NOMO-1 treated with dmso at 0.1 percent for 144 hours (cell line): ENCODE results near the gene LOC128125822.
A peak's percentile ranks its signal among the peaks of the same experiment; 100 is the strongest.
"Not testable (repeated sequence)": the region's sequence is repeated elsewhere in the genome, so short reads cannot be mapped to it uniquely, and the experiment has no call there.

ENCODE experiments used
- DNase-seq: peaks from one replicate; lab custom pipeline; 2025; ENCODE audit not compliant: unreplicated experiment; lab: John Stamatoyannopoulos, UW

LOC128125822 gene

GRCh38 chr6:63581355-63582013, 9.2 kb downstream of the LOC128125822 start:
- DNase-seq = no peak

DNA sequence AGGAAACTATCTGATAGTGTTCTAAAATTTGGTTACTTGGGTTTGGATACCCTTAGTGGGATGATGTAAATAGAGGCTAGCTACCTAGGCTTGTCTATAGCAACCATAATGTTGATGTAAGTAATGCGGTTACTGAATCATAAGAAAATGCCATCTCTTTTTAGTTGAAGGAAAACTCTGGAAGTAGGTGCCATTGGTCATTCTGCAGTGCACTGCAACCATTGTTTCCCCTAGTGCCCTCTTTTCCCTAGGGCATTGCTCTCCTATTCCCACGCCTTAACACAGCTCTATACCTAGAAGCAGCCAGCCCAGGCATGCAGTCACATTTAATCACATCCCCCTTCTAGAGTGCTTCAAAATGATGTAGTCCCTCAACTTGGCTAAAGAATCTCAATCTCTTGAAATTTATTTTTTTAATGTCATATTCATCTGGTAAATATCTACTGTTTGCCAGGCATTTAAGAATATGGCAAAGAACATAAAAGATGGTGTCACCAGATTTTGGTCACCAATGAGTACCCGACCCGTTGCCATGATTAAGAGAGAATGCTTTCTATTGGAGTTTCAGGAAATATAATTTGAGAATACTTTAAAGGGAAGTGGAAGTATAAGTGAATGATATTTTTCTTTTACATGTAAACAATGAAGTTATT, 10.4 kb downstream of the LOC128125822 start:
- no peak for DNase-seq

- no peak for DNase-seq
Measured at GRCh38 chr6:63584125-63584514, 11.8 kb downstream of the LOC128125822 start.

DNA sequence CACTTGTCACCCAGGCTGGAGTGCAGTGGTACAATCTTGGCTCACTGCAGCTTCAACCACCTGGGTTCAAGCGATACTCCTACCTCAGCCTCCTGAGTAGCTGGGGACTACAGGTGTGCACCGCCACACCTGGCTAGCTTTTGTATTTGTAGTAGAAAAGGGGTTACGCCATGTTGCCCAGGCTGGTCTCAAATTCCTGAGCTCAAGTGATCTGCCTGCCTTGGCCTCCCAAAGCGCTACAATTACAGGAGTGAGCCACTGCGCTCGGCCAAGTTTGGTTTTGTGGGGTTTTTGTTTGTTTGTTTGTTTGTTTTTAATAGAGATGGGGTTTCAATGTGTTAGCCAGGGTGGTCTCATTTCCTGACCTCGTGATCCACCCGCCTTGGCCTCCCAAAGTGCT, 12.3 kb downstream of the LOC128125822 start:
- no peak for DNase-seq

DNA sequence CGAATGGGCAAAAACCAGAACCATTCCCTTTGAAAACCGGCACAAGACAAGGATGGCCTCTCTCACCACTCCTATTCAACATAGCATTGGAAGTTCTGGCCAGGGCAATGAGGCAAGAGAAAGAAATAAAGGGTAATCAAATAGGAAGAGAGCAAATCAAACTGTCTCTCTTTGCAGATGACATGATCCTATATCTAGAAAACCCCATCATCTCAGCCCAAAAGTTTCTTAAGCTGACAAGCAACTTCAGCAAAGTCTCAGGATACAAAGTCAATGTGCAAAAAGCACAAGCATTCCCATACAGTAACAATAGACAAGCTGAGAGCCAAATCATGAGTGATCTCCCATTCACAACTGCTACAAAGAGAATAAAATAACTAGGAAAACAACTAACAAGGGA, 13.4 kb downstream of the LOC128125822 start:
- DNase-seq = not testable (repeated sequence)

DNA sequence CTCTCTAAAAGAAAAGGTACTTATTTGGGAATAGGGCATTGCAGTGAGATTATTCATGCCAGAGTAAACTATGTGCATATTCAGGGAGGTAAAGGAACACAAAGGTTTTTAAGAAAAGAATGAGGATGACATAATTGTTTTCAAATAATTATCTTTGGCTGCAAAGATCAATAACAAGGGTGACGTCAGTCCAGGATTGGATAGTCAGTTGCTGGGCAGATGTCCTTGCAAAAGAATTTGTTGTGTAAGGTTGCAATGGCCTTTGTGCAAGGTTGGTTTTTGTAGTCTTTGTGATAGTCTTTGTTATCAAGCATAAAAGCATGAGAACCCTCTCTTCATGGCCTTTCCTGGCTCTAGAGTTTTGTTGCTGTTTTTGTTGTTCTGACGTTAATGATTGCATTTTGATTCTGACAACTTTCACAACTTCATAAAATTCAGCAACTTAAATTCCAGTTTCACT, 17.7 kb downstream of the LOC128125822 start:
- DNase-seq = no peak

- DNase-seq = no peak
Measured at GRCh38 chr6:63592886-63593285, 20.6 kb downstream of the LOC128125822 start.

DNA sequence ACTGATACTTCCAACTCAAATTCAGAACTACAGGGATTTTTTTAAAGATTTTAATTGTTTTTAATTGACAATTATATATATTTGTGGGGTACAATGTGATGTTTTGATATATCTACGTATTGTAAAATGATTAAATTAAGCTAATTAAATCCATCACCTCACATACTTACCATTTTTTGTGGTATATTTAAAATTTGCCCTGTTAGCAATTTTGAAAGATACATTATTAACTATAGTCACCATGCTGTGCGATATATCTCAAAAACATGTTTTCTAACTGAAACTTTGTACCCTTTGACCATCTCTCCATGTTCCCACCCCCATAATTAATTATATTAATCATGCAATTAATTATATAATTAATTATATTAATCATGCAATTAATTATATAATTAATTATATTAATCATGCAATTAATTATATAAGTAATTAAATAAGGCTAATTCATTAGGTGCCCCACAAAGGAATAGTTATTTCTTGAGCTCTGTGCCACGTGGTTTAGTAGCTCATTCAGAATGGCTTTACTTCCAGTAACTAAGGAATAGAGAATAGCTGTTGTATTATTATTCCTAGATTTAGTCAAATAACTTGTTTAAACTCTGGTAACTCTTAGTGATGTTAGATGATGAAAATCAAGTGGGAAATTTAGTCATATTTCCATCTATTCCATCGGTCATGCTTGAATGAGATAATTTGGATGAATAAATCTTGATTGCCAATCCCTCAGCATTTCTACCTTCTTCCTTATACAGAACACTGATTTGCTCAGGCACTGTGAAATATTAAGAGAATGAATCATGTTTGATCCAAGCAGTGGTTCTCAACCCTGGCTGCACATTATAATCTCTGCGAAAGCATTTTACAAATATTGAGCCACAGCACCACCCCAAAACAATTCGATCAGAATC, 25.1 kb downstream of the LOC128125822 start:
- no peak for DNase-seq

DNA sequence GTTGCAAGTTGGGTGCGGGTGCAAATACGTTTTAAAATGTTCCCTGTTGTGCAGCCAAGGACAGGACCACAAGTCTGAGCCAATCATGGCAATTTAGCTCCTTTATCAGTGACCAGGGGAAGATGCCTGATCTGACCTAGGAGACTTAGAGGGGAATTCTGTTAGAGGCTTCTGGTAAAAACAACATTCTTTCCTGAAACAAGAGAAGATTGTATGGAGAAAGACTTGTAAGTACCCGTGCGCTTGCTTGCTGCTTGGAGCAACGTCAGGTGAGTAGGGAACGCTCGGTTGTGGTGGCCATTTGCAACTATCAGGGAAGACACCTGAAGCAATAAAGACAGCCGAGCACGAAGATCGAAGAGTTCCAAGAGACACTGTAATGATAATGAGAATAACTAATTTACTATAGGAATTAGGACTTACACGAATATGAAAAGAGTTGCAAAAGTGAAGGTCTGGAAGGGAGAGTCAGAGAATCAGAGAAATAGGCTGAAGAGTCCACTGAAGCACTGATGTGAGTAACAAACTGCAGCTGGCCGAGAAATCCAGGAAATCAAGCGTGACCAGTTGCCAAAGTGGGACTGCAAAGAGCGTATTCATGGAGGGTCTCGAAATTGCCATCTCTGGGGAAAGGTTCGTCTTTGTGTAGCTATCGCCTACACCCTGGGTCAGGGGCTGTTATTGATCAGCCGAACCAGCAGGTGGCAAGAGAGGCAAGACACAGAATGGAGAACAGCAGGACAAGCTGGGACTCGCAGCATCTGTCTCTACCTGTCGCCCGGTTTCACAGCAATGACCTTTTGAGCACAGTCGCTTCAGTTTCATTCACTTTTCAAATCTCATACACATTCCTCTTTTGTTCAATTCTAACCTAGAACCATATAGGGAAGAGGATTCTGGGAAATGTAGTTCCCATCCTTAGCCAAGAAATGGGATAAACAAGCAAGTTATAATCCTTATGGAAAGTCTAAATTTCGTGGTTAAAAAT, 26.1 kb downstream of the LOC128125822 start:
- DNase-seq = peak; percentile 42

DNA sequence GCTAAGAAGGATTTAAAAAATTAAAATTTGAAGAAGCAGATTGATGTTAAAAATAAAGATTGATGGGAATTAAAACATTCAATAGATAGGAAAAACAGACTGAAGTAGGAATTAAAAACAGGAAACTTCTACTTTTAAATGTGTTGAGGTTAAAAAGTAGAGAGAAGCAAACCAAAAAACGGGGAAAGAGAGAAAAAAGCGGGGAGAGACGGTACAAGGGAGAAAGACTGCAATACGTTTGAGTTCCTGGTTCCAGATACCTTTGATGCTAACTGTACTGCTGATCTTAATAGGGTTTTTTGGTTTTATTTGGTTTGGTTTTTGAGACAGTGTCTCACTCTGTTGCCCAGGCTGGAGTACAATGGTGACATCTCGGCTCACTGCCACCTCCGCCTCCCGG, 27.0 kb downstream of the LOC128125822 start:
- DNase-seq = no peak

GRCh38 chr6:63600136-63600535, 27.9 kb downstream of the LOC128125822 start:
- DNase-seq = peak; percentile 8

DNA sequence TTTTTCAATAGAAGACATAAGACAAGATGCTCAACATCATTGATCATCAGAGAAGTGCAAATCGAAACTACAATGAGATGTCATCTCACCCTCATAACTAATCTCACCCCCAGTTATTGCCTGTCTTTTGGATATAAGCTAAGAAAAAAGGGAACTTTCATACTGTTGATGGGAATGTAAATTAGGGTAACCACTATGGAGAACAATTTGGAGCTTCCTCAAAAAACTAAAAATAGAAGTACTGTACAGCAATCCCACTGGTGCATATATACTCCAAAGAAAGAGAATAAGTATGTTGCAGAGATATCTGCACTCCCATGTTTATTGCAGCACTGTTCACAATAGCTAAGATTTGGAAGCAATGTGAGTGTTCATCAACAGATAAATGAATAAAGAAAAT, 37.0 kb downstream of the LOC128125822 start:
- DNase-seq = no peak

DNA sequence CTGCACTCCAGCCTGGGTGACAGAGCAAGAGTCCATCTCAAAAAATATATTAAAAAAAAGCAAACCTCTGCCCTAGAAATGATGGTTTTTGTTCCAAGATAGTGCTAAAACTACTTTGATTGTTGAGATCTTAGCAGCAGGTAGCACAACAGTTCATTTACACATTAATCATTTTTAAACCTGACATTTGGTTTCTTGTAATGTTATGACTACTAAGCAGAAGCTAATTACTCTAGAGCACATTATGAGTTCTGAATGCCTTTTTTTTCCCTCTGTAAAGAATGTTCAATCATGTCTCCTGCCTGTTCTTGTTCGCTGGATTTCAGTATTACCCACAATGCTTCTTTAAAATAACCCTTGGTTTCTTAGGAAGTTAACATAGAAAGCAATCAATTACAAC, 38.7 kb downstream of the LOC128125822 start:
- DNase-seq = no peak

DNA sequence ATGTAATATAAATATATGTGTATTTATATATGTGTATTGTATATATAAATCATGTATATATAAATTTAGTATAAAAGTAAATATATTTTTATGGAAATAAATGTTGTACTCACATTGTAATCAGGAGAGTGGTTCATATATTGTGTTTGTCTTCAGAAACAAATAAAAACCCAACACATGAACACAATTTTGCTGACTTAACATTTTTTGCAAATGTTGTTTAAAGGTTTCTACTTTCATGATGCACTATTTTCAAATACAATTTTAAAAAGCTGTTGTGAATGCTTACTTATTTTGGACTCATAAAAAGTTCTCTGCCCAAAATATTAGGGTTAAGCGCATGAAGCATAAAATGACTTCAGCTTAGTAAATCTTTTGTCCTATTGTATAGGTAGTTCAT, 39.3 kb downstream of the LOC128125822 start:
- no peak for DNase-seq

DNA sequence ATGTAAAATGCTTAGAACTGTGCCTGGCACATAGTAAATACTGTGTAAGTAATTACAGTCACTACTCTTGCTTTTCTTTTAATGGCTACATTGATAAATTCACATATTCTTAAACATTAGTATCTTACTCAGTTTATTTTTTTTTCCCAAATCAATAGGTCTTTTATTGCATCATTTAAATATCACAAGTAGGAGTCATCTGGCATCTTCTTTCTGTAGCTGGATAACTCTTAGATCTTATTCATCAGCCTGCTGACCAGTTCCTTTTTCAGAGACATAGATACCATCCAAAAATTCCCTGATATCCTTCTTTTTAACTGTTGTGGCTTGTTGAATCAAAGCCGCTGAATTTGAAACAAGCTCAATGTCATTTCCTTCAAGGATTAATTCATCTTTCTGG, 43.3 kb downstream of the LOC128125822 start:
- DNase-seq = no peak
